ENCODE measurements around the gene PCDHGC3.

The PCDHGC3 gene

DNA sequence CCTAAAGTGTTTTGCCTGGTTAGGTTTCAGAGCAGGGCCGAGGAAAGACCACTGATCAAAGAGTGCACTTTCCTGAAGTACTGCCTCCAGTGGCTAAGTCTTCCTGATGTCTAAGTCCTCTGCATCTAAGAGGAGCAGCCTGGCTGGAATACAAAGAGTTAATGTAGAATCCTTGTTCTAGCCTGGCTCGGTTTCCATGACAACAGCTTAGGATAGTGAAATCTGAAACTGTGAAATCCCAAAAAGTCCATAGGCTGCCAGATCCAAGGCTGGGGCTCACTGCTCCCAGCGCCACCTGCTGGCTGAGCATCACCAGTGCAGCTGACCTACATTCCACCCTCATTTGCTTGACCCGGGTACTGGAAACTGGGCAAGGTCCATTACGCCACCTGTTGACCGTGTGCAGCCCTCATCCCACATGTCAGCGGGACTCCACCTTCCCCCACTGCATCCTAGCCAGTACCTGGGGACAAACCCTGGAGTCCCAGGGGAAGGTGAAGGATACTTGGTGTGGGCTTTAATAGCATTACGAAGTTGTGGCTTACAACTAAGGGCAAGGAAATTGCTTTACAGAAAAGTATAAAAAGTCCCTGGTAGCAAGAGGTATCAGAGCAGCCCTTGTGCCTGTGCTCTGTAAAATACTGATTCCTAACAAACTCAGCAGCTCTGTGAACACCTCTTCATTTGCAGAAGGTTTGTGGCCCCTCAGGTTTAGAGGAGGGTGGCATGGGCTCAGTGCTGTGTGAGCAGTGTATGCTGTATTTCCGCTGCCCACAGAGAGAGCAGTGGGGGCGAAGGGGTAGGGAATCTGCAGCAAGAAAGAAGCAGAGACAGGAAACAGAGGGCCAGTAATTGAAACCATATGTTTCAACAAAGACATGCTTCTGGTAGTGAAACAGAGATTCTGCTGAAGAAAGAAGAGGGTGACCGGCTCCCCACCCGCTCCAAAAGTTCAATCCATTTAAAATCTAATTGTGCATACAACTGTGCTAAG, 49.1 kb downstream of the PCDHGC3 start:
- DNase-seq = peak; percentile 85

DNA sequence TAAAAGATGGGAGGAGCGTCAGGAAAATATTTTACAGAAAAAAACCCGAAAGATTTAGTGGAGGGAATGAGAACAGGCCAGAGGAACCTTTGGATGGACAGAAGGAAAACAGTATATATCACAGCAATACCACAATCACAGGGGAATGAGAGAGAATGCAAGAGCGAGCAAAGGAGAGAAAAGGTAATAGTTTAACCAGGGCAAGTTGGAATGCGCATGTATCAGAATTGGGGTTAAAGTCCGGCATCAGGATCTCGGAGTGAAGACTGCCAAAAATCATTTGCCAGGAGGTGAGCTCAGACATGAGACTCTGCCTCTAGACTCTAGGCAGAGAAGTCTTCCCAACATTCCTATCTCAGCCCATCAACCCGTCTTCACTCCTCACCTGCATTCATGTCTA, 49.9 kb downstream of the PCDHGC3 start:
- DNase-seq = no peak

DNA sequence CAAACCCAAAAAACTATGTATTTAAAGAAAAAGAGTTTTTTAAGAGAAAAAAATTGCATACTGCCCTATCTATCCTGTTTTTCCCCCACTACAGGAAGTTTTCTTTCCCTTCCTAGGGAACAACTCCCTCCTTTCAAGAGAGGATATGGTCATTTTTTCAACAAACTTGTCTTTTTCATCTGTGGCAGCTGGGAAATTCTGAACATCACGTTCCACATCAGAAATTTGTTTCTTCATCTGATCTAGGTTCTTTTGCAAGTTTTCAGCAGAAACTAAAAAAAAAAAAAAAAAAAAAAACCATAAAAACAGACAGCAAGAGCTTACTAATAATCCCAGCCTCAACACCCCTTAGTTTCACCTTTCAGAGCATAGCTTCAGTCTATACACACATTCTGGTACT, 51.7 kb downstream of the PCDHGC3 start:
- no peak for DNase-seq
